NCI-H82 treated with DMSO at 0.1 percent for 48 hours (cell line): ENCODE measurements around the gene PCARE.
"Not testable (repeated sequence)": the region's sequence is repeated elsewhere in the genome, so short reads cannot be mapped to it uniquely, and the experiment has no call there.

Experiments used
- DNase-seq: peaks from one replicate; lab custom pipeline; 2025; ENCODE audit not compliant: unreplicated experiment; lab: John Stamatoyannopoulos, UW

PCARE gene

GRCh38 chr2:29097569-29097968, 23.2 kb upstream of the PCARE start:
- DNase-seq: no peak

GRCh38 chr2:29096969-29097368, 22.6 kb upstream of the PCARE start:
- no peak for DNase-seq

GRCh38 chr2:29090311-29090710, 16.0 kb upstream of the PCARE start:
- DNase-seq: not testable (repeated sequence)

- no peak for DNase-seq
These were observed 10.2 kb upstream of the PCARE start for GRCh38 chr2:29084554-29084953.

GRCh38 chr2:29082804-29083495, 8.6 kb upstream of the PCARE start:
- DNase-seq: no peak

GRCh38 chr2:29080886-29081743, 6.8 kb upstream of the PCARE start:
- DNase-seq: no peak

GRCh38 chr2:29079887-29080286, 5.6 kb upstream of the PCARE start:
- DNase-seq: no peak

GRCh38 chr2:29075894-29076705, 1.8 kb upstream of the PCARE start:
- DNase-seq: no peak

- no peak for DNase-seq
These were observed 390 bp downstream of the PCARE start for GRCh38 chr2:29073933-29074332.

- no peak for DNase-seq
These were observed 1.2 kb downstream of the PCARE start for GRCh38 chr2:29072971-29073725.

GRCh38 chr2:29072251-29072650, 2.1 kb downstream of the PCARE start:
- DNase-seq: no peak

GRCh38 chr2:29071032-29071975, 3.0 kb downstream of the PCARE start:
- DNase-seq: no peak

- DNase-seq: no peak
These were observed 3.8 kb downstream of the PCARE start for GRCh38 chr2:29070526-29070925.

GRCh38 chr2:29068513-29068912, 5.8 kb downstream of the PCARE start:
- DNase-seq: no peak

- no peak for DNase-seq
These were observed 7.2 kb downstream of the PCARE start for GRCh38 chr2:29066997-29067605.

GRCh38 chr2:29066271-29066860, 8.0 kb downstream of the PCARE start:
- no peak for DNase-seq

GRCh38 chr2:29065068-29065811, 9.1 kb downstream of the PCARE start:
- no peak for DNase-seq

GRCh38 chr2:29064746-29065067, 9.6 kb downstream of the PCARE start:
- DNase-seq: no peak
